HG03039 (cell line): Measurements from ENCODE around the gene SIRPD.
"Not testable (repeated sequence)": the region's sequence is repeated elsewhere in the genome, so short reads cannot be mapped to it uniquely, and the experiment has no call there.

Experiments
- ATAC-seq: cut with Tn5 transposase; IDR thresholded peaks from one replicate; pipeline ENCODE4 v1.9.1; 2021; ENCODE audit warnings: mild to moderate bottlenecking, moderate library complexity; ENCODE audit not compliant: unreplicated experiment

Gene SIRPD

DNA sequence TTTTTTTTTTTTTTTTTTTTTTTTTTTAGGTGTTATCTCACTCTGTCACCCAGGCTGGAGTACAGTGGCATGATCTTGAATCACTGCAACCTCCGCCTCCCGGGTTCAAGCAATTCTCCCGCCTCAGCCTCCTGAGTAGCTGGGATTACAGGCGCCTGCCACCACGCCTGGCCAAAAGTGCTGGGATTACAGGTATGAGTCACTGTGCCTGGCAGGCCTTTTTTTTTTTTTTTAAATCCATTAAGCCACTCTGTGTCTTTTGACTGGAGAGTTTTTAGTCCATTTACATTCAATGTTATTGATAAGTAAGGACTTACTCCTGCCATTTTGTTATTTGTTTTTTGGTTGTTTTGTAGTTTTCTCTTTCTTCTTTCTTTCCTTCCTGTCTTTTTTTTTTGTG is 60.1 kb downstream of the SIRPD start:
- ATAC-seq: not testable (repeated sequence)

DNA sequence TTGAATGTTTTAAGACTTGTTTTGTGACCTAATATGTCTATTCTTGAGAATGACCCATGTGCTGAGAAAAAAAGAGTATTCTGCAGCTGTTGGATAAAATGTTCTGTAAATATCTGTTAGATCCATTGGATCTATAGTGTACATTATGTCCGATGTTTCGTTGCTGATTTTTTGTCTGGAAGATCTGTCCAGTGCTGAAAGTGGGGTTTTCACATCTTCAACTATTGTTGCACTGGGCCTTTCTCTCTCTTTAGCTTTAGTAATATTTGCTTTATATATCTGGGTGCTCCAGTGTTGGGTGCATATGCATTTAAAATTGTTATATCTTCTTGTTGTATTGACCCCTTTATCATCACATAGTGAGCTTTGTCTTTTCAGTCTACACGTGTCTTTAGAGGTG is 60.6 kb downstream of the SIRPD start:
- ATAC-seq: no peak

DNA sequence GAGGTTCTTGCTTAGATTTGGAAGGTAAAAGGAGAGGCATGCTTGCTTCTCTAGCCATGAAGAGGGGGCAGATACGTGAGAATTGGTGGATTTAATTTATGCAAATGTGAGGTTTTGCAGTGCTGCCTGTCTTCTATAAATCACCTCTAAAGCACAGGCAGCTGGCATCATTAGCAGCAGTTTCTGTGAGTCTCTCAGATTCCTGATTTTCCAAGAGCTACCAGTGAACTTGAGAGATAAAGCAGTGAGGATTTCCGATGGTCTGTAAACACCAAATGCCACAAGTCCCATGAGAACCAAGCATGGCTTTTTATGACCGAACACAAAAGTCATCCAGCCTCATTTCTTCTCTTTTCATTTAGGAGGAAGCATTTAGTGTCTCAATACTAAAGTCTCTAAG is 63.1 kb downstream of the SIRPD start:
- no peak for ATAC-seq

GRCh38 chr20:1493536-1493935 is 64.0 kb downstream of the SIRPD start:
- no peak for ATAC-seq

GRCh38 chr20:1491860-1492642 is 65.5 kb downstream of the SIRPD start:
- no peak for ATAC-seq

GRCh38 chr20:1491281-1491840 is 66.1 kb downstream of the SIRPD start, which contains the start of gene SIRPB2:
TSS of gene SIRPB2 (minus strand) at chr20:1491420. CDS start at chr20:1491359, 61 bp downstream.
- ATAC-seq: no peak

GRCh38 chr20:1490643-1491195 is 66.8 kb downstream of the SIRPD start:
- no peak for ATAC-seq

GRCh38 chr20:1489764-1490436 is 67.6 kb downstream of the SIRPD start:
- ATAC-seq: no peak

- ATAC-seq: no peak
Observed at GRCh38 chr20:1489325-1489724, 68.2 kb downstream of the SIRPD start.

- no peak for ATAC-seq
Observed at GRCh38 chr20:1486566-1486965, 70.9 kb downstream of the SIRPD start.

GRCh38 chr20:1484438-1485116 is 72.9 kb downstream of the SIRPD start:
- ATAC-seq: no peak
